HepG2 (cell line): ENCODE results near the gene FOXN3. TPM values are rescaled to one million over a fixed set of nuclear protein-coding genes. Genes with fewer than 3 reads are reported as not detected.

ENCODE experiments used
- CBX1 ChIP-seq: IDR thresholded peaks from one replicate; pipeline ENCODE4 v1.6.1; 2016; ENCODE audit warnings: antibody characterized with exemption, low read depth
- ETV5 ChIP-seq: IDR thresholded peaks from 2 replicates; pipeline ENCODE4 v1.6.1; 2018; ENCODE audit warnings: missing biosample characterization, missing genetic modification reagents, inconsistent platforms, borderline replicate concordance
- HCFC1 ChIP-seq: fragments of 150-350 bp; IDR thresholded peaks from 2 replicates; pipeline ENCODE4 v1.6.1; 2014; ENCODE audit warnings: low read depth, low read length
- HNF4G ChIP-seq, 2 experiments: sonication (generic) in 1 of 2; formaldehyde crosslinking in 1 of 2; IDR thresholded peaks; 2 replicates each; pipeline versions ENCODE4 v1.4.0 to v1.6.1; 2011 to 2020; ENCODE audit warnings: borderline replicate concordance in 2 of 2, low read depth in 2 of 2, mild to moderate bottlenecking in 2 of 2, low read length in 1 of 2, missing genetic modification reagents in 1 of 2, moderate library complexity in 1 of 2
- IRF2 ChIP-seq: IDR thresholded peaks from 2 replicates; pipeline ENCODE4 v1.6.1; 2018; ENCODE audit warnings: missing genetic modification reagents, missing compliant biosample characterization
- KDM5A ChIP-seq: fragments of 200-600 bp; sonication (generic); IDR thresholded peaks from 2 replicates; pipeline ENCODE4 v1.7.0; 2018; ENCODE audit warnings: antibody characterized with exemption, mild to moderate bottlenecking, low read length, borderline replicate concordance
- NR2F6 ChIP-seq, 2 experiments: IDR thresholded peaks; 2 replicates each; pipeline ENCODE4 v1.6.1; 2016; ENCODE audit warnings: antibody characterized with exemption in 1 of 2, mild to moderate bottlenecking in 1 of 2
- PAX8 ChIP-seq: sonication (generic); formaldehyde crosslinking; IDR thresholded peaks from 2 replicates; pipeline ENCODE4 v1.8.0; 2022; ENCODE audit warnings: mild to moderate bottlenecking, missing genetic modification reagents, borderline replicate concordance
- RFXANK ChIP-seq: IDR thresholded peaks from 2 replicates; pipeline ENCODE4 v1.6.1; 2016
- SAP130 ChIP-seq: IDR thresholded peaks from 2 replicates; pipeline ENCODE4 v1.6.1; 2016; ENCODE audit warnings: low read depth
- SKIL ChIP-seq: sonication (generic); formaldehyde crosslinking; IDR thresholded peaks from 2 replicates; pipeline ENCODE4 v1.8.0; 2022; ENCODE audit warnings: missing genetic modification reagents, mild to moderate bottlenecking, moderate library complexity, borderline replicate concordance
- SMARCC2 ChIP-seq: fragments of 450-650 bp; IDR thresholded peaks from 2 replicates; pipeline ENCODE4 v1.6.1; 2017; ENCODE audit warnings: antibody characterized with exemption, mild to moderate bottlenecking
- UBTF ChIP-seq: sonication (generic); formaldehyde crosslinking; IDR thresholded peaks from 2 replicates; pipeline ENCODE4 v1.4.0; 2020; ENCODE audit warnings: mild to moderate bottlenecking, missing genetic modification reagents
- ZBTB38 ChIP-seq: sonication (generic); formaldehyde crosslinking; IDR thresholded peaks from 2 replicates; pipeline ENCODE4 v1.5.1; 2020; ENCODE audit warnings: mild to moderate bottlenecking, missing genetic modification reagents
- ZNF180 ChIP-seq: sonication (generic); formaldehyde crosslinking; IDR thresholded peaks from 2 replicates; pipeline ENCODE4 v1.4.0; 2020; ENCODE audit warnings: low read depth, missing genetic modification reagents, borderline replicate concordance
- ZNF333 ChIP-seq: sonication (generic); formaldehyde crosslinking; IDR thresholded peaks from 2 replicates; pipeline ENCODE4 v1.4.0; 2020; ENCODE audit warnings: mild to moderate bottlenecking, missing genetic modification reagents, borderline replicate concordance
- ZNF343 ChIP-seq: sonication (generic); formaldehyde crosslinking; IDR thresholded peaks from 2 replicates; pipeline ENCODE4 v1.4.0; 2020; ENCODE audit warnings: mild to moderate bottlenecking, missing genetic modification reagents
- ZNF350 ChIP-seq: sonication (generic); formaldehyde crosslinking; IDR thresholded peaks from 2 replicates; pipeline ENCODE4 v1.4.0; 2020; ENCODE audit warnings: mild to moderate bottlenecking, low read depth, missing genetic modification reagents, borderline replicate concordance
- ZNF501 ChIP-seq: sonication (generic); formaldehyde crosslinking; IDR thresholded peaks from 2 replicates; pipeline ENCODE4 v1.5.1; 2020; ENCODE audit warnings: mild to moderate bottlenecking, moderate library complexity, missing genetic modification reagents
- ZNF691 ChIP-seq: sonication (generic); formaldehyde crosslinking; IDR thresholded peaks from 2 replicates; pipeline ENCODE4 v1.4.0; 2020; ENCODE audit warnings: missing genetic modification reagents, low read depth, mild to moderate bottlenecking, borderline replicate concordance
- ZNF740 ChIP-seq: sonication (generic); formaldehyde crosslinking; IDR thresholded peaks from 2 replicates; pipeline ENCODE4 v1.4.0; 2020; ENCODE audit warnings: missing genetic modification reagents
- ZNF746 ChIP-seq: sonication (generic); formaldehyde crosslinking; IDR thresholded peaks from 2 replicates; pipeline ENCODE4 v1.8.0; 2022; ENCODE audit warnings: mild to moderate bottlenecking, missing genetic modification reagents
- ZNF775 ChIP-seq: sonication (generic); formaldehyde crosslinking; IDR thresholded peaks from 2 replicates; pipeline ENCODE4 v1.4.0; 2020; ENCODE audit warnings: missing genetic modification reagents, mild to moderate bottlenecking, moderate library complexity, borderline replicate concordance
- polyA plus RNA-seq, 8 experiments: library from polyadenylated mRNA; depleted of rRNA in 3 of 8; stranded (reverse) in 7 of 8; unstranded in 1 of 8; fragments of >200 nt; fragmentation: Illumina TruSeq in 4 of 8; extraction: Trizol in 4 of 8; gene quantifications; 2 replicates each; pipeline versions ENCODE4 v1.2.1 to v1.2.3, GENCODE V29; 2011 to 2016; ENCODE audit warnings: low read depth in 4 of 8, missing spikeins in 1 of 8, mixed read lengths in 1 of 8; ENCODE audit not compliant: insufficient read depth in 1 of 8
- total RNA-seq, 5 experiments: library from RNA; depleted of rRNA; stranded (reverse); fragments of >200 nt; fragmentation: Illumina TruSeq; extraction: Trizol; gene quantifications; 2 replicates each; pipeline ENCODE4 v1.2.3, GENCODE V29; 2016; ENCODE audit warnings: low read depth in 1 of 5

FOXN3 gene
- total and polyA plus RNA-seq, 2 of the 13 experiments (the other 11 are each of a cell fraction or from before 2014, with no cell fraction given): 32.4 to 70.2 TPM

- peak; percentile 43; the same call in 1 of the 2 replicates for TF ChIP-seq ZNF691 (CRISPR knock-in tag)
- TF ChIP-seq UBTF: peak; percentile 48
- TF ChIP-seq ZNF501 (CRISPR knock-in tag): 0 out of 2 replicates have a peak, but pooled peaks have one; percentile 57
- no peak for TF ChIP-seq CBX1
- TF ChIP-seq SMARCC2: no peak
- no peak for TF ChIP-seq ZNF343 (CRISPR knock-in tag)
- TF ChIP-seq ZNF740: no peak
- no peak; the same call in none of the 2 replicates for TF ChIP-seq IRF2
- TF ChIP-seq ZNF775 (CRISPR knock-in tag): no peak
- TF ChIP-seq ZBTB38: 0 out of 2 replicates have a peak, but pooled peaks have one; percentile 77
- no peak for TF ChIP-seq RFXANK (CRISPR knock-in tag)
- TF ChIP-seq ZNF350: peak; percentile 78
- TF ChIP-seq HCFC1: no peak
- TF ChIP-seq ETV5 (CRISPR knock-in tag): peak; percentile 42; the same call in 1 of the 2 replicates
- TF ChIP-seq KDM5A: no peak
- peak; percentile 53; the same call in 1 of the 2 replicates for TF ChIP-seq HNF4G (IDR thresholded peaks at IDR 0.05; ENCODE audit: borderline replicate concordance, low read depth, low read length)
- no peak; the same call in 1 of the 2 replicates for TF ChIP-seq HNF4G (CRISPR knock-in tag; IDR thresholded peaks at IDR 0.05; ENCODE audit: borderline replicate concordance, low read depth)
- TF ChIP-seq SKIL (CRISPR knock-in tag): peak; percentile 64; the same call in 1 of the 2 replicates
- TF ChIP-seq ZNF746 (CRISPR knock-in tag): peak; percentile 72; the same call in 1 of the 2 replicates
- TF ChIP-seq NR2F6 (IDR thresholded peaks at IDR 0.05): peak; percentile 96
- TF ChIP-seq NR2F6 (CRISPR knock-in tag; IDR thresholded peaks at IDR 0.05): peak; percentile 94
- TF ChIP-seq ZNF333 (CRISPR knock-in tag): no peak
- TF ChIP-seq PAX8 (CRISPR knock-in tag): no peak
- no peak for TF ChIP-seq ZNF180
- TF ChIP-seq SAP130 (CRISPR knock-in tag): peak; percentile 80
These were observed 48.2 kb downstream of the FOXN3 start (continued) for GRCh38 chr14:89368490-89369477.
